Measurements from ENCODE around the gene CFAP299.

Gene CFAP299

DNA sequence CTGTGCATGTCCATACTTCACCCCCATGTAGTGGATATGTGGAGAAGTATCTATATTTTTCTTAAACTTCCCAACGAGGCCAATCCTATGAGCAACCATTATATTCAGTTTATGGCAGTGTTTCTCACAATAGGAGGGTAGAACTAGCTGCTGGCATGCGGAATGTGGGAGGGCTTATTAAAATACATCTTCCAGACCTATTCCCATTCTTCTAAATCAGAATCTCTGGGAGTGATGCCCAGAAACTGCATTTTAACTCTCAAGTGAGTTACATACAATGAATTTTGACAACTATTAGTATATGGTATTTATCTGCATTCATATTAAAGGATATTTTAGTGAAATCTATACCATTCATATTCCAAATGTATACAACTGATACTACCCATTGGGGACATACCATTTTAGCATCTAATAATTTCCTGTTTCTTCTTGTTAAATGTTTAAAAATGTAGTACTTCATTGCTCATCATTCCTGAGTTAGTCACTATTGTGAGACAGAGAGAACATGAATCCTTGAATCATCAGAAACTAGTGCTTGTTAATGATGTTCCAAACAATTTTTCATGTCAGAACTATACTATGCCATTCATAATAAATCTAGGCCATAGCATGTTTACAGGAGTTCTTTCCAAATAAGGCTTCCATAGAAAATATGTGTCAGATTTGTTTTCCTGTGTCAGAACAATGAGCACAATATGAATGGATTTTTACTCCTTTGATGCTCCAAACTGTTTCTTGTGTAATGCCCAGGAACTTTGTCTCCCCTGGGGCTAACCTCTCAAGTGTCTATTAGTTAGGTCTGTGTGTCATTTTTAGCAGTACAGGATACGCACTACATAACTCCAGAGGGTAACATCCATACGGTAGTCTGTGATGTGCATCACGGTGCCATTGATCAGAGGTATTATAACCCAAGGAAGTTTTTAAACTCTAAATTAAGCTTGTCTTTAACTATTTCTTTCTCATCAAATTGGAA, 496.1 kb downstream of the CFAP299 start:
- DNase-seq (ENCODE audit: low spot score): no peak

DNA sequence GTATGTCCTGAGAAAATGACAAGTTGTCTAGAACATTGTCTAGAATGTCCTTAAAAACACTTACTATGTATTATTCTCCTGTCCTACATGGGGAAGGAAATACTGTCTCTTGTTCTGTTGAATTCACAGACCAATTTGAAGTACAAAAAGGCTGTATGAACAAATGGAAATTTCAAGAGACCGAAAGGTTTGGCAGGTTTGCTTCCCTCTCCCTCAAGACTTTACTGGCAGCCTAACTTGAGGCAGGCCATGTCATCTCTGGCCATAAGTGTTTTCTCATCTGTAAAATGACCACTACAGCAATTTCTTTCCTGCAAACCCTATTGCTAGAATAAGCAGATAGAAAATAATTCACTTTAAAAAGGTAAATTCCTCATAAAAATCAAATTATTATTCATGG, 503.8 kb downstream of the CFAP299 start:
- no peak for DNase-seq (ENCODE audit: low spot score)

DNA sequence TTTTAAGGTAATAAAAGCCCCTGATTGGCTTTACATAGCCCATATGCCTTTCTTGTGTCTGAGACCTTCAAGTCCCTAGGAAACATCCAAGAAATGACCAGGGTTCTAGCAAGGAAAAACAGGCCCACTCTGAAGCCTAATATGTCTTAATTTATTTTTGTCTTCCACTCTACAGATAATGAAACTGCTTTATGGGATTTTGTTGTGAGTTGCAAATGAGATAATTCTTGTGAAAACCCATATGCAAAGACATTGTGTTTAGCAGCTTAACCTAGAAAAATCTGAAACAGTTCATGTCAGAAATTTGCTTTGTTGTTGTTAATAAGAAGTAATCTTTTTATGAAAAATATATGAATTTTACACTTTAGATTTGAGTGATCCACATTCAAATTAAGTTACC, 504.3 kb downstream of the CFAP299 start:
- DNase-seq (ENCODE audit: low spot score): no peak

DNA sequence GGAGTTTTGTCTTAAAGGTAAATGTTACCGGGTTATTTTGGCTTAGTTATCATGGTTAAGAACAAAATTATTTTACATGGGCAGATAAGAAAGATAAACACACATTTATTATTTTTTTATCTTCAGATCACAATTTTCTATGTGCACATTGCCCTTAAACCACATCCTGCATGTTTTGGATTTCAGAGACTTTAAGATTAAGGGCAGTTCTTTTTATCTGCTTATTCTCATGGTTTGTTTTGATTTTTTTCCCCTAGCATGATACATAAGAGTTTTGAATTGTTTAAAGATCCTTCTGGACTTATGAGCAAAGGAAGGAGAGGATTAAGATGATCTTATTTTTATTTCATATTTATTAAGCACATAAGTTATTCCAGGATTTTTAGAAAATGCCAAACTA, 504.9 kb downstream of the CFAP299 start:
- no peak for DNase-seq (ENCODE audit: low spot score)

DNA sequence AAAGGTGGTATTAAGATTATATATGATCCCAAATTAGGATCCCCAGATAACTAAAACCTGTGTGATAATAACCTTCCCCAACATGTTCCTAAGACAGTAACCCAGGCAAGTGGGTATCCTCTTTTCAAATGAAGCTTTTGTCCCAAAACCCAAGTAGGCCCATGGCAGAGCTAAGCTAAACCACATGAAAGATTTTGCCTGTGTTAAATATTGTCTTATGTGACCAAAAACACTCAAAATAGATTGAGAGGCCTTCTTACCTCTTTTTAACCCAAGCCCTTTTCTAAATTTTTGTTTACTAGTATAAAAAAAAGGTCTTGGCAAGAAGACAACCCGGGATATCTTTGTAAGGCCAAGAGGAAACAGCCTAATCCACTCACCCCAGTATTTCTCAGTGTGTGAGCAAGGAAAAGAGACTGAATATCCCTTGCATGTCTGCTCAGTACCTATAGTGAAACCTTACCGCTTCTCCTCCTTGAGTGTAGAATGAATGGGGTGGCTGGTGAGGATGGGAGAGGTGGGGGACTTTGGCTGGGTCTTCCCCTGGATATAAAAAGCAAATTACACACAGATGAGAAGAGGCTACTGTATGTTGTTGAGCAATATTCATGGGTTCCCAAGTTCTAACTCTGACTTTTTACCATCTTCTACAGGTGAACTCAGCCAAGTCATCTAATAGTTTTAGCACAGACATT, 506.2 kb downstream of the CFAP299 start:
- DNase-seq (ENCODE audit: low spot score): no peak

DNA sequence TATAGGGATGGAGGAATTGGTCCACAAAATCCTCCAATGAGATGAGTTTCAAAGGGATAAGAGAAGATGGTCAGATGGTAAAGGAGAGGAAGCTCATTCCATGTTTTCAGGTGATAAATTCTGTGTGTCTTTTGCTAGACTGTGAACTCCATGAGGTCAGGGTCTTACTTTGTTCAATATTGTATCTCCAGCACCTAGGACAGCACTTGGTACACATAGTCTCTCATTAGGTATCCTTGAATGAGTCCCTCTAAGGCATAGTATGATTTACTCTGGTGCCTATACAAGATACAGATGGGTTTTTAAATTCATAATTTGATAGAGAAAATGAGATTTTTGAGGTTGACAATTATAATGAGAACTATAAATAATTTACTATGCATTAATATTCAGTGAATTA, 510.7 kb downstream of the CFAP299 start:
- no peak for DNase-seq (ENCODE audit: low spot score)

DNA sequence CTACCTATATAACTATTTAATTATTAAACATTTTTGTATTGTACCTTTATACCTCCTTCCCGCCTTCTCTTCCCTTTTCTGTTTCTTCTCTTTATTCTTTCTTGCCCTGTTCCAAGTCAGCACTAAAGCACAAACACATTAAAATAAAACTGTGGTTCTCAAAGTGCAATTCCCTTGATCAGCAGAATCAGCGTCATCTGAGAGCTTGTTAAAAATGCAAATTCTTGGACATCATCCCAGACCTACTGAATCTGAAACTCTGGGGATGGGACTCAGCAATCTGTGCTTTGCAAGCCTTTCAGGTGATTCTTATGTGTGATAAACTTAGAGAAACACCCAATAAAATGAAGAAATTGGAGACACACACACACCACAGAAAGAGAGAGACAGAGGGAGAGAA, 516.5 kb downstream of the CFAP299 start:
- no peak for DNase-seq (ENCODE audit: low spot score)

DNA sequence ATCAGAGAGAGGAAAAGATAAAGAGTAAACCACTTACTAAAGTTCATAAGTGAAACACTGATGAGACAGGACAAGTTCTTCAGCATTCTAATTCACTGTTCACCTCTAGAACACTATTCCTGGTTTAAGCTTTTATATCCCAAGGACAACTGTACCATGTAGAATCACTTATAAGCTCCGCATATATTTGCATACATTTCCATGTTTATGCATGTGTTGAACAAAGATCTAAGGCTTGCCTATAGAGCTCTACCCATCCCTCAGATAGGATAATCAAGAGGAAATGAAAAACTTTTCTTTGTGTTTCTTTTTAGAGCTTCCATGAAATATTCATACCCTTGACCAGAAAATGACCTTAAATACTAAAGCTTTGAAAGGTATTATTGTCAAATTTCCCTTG, 538.0 kb downstream of the CFAP299 start:
- DNase-seq (ENCODE audit: low spot score): no peak

DNA sequence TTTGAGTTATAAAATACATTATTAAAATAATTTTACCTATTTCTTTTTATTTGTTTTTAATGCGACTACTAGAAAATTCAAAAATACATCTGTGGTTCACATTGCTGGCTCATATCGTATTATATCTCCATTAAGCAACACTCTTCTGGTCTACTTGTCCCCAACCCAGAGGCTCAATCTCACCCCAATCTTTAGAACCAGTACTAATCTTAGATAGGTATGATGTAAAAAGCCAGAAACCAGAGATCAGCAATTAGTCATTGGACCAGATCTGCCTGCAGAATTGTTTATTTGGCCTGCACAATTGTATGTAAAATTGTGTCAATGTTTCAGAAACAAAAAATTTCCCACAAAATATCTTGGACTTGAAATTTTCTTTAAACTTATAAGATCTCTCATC, 539.4 kb downstream of the CFAP299 start:
- DNase-seq (ENCODE audit: low spot score): no peak

DNA sequence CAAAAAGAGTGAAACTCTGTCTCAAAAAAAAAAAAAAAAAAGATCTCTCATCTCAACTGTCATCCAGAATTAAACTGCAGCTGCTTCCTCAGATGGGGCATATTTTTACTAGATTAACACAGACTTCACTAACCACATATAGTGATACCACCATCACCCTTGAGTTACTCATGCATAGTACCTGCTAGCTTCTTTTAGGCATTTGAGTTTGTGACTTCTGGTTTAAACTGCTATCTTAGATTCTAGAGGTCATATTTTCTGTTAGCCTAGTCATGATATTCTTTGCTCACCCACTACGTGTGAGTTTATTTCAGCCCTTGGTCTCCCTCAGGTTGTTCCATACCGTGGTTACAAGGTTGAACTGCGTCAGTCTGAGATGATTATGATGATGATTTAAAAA, 540.1 kb downstream of the CFAP299 start:
- DNase-seq (ENCODE audit: low spot score): no peak

DNA sequence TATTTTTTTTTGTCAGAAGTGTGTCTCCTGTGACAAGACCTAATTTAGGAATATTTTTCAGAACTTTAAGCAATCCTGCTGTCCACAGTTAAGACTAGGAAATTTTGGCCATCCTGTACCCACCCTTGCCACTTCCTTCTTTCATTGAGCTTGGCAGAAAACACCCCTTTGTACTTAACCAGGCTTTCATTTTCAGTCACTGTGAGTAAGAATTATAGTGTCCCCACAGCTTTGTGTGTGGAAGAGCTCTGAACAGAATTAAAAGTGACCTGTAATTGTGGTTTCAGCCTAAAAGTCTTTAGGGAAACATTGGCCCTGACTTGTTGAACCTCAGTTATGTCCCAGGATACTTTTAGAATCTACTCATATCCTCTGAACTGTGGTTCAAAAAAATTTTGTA, 541.3 kb downstream of the CFAP299 start:
- no peak for DNase-seq (ENCODE audit: low spot score)

DNA sequence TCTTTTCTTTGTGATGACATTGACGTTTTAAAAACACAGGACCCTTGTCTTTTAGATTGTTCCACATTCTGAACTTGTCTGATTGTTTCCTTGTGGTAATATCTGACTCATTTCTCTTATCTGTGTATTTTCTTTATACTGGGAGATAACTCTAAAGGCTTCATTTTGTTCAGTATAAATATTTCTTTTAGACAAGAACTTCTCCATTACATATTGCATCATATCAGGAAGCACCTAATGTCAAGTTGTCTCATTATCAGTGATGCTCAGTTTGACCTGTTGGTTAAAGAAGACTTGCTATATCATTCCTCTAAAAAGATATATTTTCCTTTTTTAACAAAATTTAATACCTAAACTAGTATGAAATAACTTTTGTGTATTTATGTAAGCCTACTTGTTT, 542.7 kb downstream of the CFAP299 start:
- no peak for DNase-seq (ENCODE audit: low spot score)

DNA sequence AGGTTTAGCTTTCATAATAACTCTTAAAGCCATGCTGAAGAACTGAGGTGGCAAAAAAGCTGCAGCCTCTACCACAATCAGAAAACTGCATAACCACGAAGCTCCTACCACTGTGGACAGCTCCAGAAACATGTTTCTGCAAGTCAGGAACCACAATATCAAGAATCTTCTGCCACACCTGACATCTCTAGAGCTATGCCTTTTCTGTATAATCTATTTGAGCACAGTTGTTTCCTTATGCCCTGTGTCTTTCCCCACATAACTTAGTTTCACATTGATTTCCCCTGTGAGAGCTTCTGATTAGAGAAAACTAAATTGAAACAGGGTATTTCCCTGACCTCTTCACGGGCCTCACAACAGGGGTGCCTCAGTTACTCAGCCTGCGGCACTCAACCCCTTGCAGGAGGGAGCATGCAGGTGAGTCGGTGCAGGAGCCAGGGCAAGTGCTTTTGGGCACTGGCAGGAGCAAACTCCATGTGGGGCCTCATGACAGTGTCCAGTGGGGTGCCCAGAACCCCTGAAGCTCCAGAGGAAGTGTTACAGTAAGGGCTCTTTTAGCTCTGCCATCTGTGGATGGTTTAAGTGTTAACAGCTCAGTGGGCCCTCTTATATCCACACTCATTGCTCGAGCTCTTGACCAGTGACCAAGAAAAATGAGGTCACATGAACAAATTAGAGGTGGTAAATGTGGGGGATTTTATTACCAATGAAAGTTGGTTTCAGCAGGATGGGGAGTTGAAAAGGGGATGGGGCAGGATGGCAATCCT, 562.2 kb downstream of the CFAP299 start:
- no peak for DNase-seq (ENCODE audit: low spot score)

DNA sequence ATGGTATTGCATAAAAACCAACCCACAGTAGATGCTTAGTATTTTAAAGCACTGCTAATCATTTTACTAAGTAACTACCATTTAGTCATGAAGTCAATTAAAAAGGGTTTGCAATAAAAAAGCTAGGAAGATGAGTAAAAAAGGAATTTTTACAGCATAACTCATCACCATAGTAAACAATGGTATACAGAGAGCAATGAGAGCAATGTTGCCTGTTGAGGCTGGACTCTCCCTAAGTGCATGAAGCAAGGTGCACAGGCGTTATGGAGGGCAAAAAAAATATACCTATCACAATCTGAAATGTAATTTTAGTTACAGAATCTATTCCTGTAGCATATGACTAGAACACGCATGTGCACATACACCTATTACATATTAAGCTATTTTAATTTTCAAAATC, 565.4 kb downstream of the CFAP299 start:
- no peak for DNase-seq (ENCODE audit: low spot score)

DNA sequence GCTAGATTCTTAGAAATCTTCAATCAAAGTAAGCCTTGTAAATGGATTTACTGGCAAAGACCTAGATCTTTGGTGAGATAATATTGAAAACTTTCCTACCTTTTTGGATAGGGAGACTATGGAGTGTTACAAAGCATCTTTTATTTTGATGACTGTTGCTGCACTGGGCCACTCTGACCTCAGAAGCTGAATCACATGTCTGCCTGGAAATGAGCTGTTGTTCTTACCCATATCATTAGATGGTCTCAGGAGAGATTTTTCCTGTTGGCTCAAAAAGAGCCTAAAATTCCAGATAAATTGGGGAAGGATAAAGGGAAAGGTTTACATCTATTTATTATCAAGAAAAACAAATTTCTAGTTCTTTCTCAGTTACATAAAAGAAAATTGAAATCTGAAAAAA, 567.5 kb downstream of the CFAP299 start:
- DNase-seq (ENCODE audit: low spot score): no peak

DNA sequence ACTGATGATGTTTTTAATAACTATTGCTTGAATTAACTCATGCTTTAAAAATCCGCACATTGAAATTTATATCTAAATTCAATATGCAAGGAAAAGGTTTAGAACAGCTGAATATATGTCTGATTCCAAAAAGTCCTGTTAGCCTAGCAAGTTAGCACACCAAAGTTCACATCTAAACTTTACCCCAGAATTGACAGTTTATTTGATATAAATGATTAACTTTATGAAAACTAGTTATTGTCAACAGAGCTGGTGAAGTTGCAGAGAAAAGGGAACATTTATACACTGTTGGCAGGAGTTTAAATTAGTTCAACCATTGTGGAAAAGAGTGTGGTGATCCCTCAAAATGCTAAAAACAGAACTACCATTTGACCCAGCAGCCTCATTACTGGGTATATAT, 574.4 kb downstream of the CFAP299 start:
- no peak for DNase-seq (ENCODE audit: low spot score)

DNA sequence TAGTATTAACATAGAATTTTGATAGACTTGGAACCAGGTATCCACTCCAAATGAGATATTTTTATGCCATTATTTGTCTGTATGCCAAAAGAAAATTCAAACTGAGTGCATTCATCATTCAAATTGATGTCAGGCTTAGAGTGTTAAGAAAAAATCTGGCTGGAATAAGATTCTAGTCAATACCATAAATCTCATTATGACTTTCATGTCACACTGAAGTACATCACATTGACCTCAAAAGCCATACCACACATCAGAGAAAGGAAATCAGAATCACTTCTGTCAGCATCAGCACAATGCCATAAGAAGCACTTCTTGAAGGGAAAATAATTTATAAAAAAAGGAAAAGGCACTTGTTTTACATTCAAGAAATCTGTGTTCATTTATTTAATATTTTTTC, 575.9 kb downstream of the CFAP299 start:
- no peak for DNase-seq (ENCODE audit: low spot score)

DNA sequence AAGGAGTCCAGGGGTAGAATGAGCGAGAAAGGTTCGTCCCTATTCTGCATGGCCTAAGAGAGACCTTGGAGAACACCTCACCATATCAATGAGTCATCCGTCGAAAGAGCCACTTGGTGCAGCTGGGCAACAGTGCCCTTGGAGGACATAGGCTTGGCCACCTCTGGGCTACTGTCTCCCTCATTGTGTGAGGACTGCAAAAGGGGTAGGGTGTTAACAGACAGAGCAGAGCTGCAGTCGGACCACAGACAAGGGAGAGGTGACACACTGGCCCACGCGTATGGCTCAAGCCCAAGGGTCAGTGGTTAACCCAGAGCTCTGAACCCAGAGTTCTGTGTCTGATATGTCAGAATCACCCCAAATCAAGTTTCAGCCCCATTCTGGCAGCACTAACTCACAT, 576.8 kb downstream of the CFAP299 start:
- DNase-seq (ENCODE audit: low spot score): no peak

DNA sequence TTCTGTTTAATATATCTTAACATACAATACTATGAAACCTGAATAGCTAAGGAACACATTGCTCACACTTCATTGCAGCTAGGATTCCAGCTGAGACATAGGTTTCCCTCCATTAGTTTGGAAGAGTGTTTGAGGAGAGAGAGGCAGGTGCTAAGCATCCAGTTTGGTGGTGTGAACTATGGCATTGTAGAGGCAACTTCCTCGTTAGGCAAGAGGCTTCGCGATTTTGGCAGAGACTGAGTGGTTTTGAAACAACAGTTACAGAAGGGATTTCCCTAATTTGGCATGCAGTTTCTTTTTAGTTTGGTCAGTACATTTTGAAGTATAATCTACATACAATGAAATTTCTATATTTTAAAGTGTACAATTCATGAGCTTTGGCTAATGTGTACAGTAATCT, 577.9 kb downstream of the CFAP299 start:
- DNase-seq (ENCODE audit: low spot score): no peak

DNA sequence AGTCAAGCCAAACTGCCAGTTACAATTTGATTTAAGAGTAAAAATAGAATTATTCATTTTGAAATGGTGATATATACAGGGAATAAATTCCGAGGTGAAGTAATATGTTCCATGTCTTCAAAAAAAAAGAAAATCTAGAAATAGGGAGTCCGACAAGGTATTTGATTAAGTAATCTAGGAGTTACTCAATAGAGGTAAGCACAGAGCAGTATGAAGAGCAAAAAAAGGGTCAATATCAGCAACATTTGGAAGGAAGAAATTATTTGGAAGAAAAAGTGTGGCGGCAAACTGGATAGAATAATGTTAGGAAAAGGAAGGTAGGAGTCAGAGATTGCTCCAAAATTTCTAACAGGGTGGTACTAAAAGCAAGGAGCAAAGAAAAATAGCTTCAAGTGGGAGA, 581.2 kb downstream of the CFAP299 start:
- DNase-seq (ENCODE audit: low spot score): no peak

DNA sequence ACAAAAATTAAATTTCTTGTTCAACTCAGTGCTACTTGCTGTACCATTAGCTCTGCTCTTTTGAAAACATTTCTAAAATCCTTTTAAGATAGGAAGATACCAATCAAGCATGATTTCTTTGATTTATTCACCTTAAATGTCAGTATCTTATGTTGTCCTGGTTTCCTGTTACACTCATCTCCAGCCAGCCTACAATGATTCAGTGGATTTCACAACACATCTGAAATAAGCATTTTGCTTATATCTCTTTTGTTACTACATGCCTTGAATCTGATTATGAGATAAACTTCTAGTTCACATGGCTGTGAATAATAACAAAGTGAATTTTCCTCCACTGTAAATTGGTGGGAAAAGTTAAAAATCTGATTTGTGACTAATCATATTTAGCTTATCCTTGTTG, 582.5 kb downstream of the CFAP299 start:
- no peak for DNase-seq (ENCODE audit: low spot score)

DNA sequence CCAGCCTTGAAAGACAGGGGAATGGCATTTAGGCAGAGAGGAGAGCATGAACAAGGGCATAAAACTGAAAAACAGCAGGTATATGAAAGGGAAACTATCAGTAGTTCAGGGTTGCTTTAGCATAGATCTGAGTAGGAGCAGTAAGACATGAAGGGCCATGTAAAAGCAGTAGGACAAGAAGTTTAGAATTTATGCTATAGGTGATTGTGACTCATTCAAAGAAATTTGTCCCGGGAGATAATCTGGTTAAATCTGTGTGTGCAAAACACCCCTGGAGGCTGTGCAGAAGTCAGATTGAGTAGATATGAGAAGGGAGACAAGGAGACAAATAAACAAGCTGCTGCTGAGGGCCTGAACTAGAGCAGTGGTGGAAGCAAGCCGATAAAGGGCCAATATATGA, 585.9 kb downstream of the CFAP299 start:
- no peak for DNase-seq (ENCODE audit: low spot score)

DNA sequence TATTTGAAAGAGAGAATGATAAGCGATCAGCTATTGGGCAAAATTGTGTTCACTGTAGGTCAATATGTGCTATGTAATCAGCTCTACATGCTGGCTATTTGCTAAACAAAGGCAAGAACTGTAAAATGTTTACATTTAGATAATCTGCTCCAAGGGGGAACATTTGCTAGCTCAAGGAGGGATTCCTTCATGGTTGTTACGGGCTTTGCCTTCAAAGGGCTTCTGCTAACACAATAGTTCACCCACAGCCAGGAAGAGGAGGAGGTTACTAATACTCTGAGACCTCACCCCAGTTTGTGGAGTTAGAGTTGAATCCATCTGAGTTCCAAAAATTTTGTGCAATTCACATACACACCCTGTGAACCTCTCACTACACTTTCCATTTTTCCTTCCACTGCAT, 587.4 kb downstream of the CFAP299 start:
- DNase-seq (ENCODE audit: low spot score): no peak

All from AG08396 (cell line).